Measurements from ENCODE around the gene UBR2.
"Not testable (repeated sequence)": the region's sequence is repeated elsewhere in the genome, so short reads cannot be mapped to it uniquely, and the experiment has no call there.

UBR2 gene

DNA sequence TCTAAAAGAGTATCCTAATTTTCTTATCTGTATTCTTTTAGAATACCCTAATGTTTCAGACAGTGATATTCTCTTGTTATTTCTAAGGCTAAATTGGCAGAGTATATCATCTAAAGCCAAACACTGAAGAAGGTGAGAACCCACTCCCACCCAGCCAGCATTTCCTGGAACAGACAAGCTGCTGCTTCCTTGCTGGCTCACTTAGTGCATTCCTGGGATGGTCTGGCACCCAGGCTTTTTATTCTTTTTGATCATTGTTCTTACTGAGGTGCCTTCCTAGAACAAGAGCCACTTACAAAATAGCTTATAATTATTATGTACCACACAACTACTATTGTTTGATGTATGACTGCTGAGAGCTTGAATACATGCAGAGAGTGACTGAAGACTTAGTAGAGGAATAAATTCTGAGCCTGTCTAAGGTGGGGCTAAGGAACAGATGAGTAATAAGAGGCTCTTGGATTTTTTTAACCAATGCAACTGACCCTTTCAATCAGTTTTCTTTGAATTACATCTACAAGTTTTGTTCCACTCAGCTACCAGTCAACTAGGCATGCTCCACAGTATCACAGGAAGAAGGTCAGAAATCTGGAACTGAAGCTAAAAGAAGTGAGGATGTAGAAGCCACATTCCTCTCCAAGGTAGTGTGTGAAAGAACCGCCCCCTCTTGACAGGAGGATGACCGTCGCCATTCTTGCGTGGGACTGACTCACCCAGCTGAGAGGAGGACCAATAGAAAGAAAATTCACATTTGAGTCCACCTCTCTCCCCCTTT is 128.5 kb downstream of the UBR2 start:
- DNase-seq (ENCODE audit: low read depth, low spot score) = no peak

DNA sequence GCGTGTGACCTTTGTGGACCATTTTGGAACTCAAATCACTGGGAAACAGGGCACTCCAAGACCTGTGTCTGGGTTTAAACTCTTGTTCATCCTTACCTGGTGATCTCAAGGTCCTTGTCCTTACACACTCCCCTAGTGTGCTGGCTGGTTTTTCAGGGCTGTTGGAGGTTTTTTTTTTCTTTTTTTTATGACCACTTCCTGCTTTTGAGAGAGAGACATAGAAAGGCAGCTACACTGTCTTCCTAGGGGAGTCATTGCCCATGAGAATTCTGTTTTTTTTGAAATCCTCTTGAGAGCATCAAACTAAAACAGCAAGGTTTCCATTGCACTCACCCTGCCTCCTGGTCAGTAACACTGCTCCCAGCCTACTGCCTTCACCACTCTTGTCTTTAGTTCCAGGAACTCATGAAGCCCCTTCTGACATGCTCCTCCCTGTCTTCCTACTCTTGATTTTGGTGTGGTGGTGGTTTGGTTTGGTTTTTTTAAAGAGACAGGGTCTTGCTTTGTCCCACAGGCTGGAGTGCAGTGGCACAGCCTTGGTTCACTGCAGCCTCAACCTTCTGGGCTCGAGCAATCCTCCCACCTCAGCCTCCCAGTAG is 130.0 kb downstream of the UBR2 start:
- no peak for DNase-seq (ENCODE audit: low read depth, low spot score)

- DNase-seq (ENCODE audit: low read depth, low spot score) = no peak
Measured at GRCh38 chr6:42694586-42694985, 130.8 kb downstream of the UBR2 start.

GRCh38 chr6:42696526-42697267 is 132.9 kb downstream of the UBR2 start:
- no peak for DNase-seq (ENCODE audit: low read depth, low spot score)

GRCh38 chr6:42697268-42697655 is 133.4 kb downstream of the UBR2 start:
- DNase-seq (ENCODE audit: low read depth, low spot score) = no peak

GRCh38 chr6:42698217-42698616 is 134.4 kb downstream of the UBR2 start:
- DNase-seq (ENCODE audit: low read depth, low spot score) = no peak

DNA sequence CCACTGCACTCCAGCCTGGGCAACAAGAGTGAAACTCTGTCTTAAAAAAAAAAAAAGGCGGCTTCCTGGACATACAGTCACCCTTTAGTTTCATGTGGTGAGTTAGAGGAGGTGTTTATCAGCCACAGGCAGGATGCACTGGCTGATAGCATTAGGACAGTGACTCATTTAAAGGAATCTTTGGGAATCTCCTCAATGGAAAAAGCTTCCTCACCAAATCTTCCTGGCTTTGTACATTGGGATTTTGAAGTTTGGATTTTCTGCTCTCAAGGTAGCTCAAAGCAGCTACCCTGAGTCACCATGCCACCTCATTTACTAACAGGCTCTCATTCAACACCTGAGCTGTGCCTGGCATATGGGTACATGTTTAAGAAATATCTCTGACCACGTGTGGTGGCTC is 138.4 kb downstream of the UBR2 start:
- DNase-seq (ENCODE audit: low read depth, low spot score) = no peak

DNA sequence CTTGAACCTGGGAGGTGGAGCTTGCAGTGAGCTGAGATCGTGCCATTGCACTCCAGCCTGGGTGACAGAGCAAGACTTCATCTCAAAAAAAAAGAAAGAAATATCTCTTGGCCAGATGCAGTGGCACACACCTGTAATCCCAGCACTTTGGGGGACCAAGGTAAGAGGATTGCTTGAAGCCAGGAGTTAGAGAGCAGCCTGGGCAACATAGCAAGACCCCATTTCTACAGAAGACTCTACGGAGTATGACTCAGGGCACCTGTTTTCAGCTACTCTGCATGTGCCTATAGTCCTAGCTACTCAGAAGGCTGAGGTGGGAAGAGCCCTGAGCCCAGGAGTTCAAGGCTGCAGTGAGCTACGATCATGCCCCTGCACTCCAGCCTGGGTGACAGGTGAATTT is 139.0 kb downstream of the UBR2 start:
- not testable (repeated sequence) for DNase-seq (ENCODE audit: low read depth, low spot score)

- DNase-seq (ENCODE audit: low read depth, low spot score) = no peak
Measured at GRCh38 chr6:42704251-42704936, 140.6 kb downstream of the UBR2 start.

DNA sequence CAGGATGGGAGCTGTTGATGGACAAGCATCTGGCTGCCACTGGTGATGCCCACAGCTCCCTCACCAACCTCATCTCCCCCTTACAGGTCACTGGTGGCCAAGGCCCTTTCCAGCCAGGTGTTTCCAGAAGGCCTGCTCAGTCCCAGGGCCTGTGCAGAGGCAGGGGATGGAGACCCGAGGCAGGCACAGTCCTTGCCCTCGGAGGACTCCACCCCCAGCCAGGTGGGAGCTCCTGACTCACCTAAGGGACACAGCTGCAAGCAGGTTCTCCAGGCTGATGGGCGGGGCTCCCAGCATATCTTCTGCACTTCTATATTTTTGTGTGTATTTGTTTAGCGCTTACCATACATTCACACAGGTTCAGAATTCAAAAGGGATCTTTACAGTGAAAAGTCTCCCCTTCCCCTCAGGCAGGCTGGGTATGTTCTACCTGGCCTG is 141.1 kb downstream of the UBR2 start:
- DNase-seq (ENCODE audit: low read depth, low spot score) = no peak

GRCh38 chr6:42707595-42707994 is 143.8 kb downstream of the UBR2 start:
- no peak for DNase-seq (ENCODE audit: low read depth, low spot score)

DNA sequence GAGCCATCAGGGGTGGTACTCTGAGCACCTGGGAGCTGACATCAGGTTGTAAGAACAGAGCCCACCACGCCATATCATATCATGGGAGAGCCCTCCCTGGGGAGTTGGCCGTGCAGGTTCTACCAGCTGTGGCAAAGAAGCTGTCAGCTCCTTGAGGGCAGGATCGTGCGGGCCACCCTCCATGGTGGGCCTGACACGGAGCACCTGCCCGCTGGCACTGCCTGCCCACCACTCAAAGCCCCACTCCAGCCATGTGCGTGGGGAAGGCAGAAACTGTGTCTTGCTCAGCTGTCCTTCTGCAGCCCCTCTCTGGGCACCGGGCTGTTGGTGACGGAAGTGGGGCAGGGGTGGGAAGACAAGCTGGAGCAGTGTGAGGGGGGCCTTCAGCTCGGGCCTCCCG is 144.3 kb downstream of the UBR2 start:
- DNase-seq (ENCODE audit: low read depth, low spot score) = no peak

DNA sequence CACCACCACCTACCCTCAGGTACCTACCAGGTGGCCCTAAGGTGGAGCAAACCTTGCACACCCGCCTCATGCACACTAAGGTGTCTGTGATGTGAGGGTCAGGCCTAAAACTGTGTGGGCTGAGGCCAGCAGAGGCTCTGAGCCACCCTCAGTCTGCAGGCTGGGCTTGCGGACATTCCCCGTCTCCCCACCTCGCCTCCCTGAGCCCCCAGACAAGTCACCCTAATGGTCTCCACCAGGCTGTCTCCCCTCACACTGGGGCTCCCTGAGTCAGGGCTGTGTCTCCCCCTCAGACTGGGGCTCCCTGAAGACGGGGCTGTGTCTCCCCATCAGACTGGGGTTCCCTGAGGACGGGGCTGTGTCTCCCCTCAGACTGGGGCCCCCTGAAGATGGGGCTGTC is 146.0 kb downstream of the UBR2 start:
- no peak for DNase-seq (ENCODE audit: low read depth, low spot score)

GRCh38 chr6:42710316-42710715 is 146.5 kb downstream of the UBR2 start:
- DNase-seq (ENCODE audit: low read depth, low spot score) = no peak

GRCh38 chr6:42711930-42712329 is 148.1 kb downstream of the UBR2 start:
- no peak for DNase-seq (ENCODE audit: low read depth, low spot score)

GRCh38 chr6:42714098-42714761 is 150.4 kb downstream of the UBR2 start:
- DNase-seq (ENCODE audit: low read depth, low spot score) = no peak

- DNase-seq (ENCODE audit: low read depth, low spot score) = no peak
Measured at GRCh38 chr6:42715871-42716270, 152.0 kb downstream of the UBR2 start.

- no peak for DNase-seq (ENCODE audit: low read depth, low spot score)
Measured at GRCh38 chr6:42720739-42721138, 156.9 kb downstream of the UBR2 start.

DNA sequence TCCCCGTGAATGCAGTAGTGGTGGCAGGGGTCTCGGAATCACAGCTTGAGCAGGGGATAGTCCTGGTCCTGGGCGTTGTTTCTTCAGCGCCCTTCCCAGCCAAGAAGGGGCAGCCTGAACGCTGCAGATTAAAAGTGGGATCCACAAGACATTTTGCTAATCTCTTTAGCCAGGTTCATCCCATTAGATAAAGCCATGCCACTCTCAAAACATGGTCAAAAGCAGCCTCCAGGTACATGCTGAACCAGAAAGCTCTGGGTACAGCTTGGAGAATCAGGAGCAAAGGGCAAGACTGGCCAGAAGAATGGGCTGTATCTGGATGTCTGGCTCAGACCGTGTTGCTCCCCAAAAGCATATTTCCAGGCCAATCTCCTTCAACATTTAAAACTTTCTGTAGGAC is 158.7 kb downstream of the UBR2 start, which contains the start of gene PRPH2:
Gene PRPH2, minus strand, starts transcription at position 101 of the 400 bp plus-strand sequence. CDS start 263 bp downstream, outside the sequence.
- DNase-seq (ENCODE audit: low read depth, low spot score) = no peak

- no peak for DNase-seq (ENCODE audit: low read depth, low spot score)
Measured at GRCh38 chr6:42724825-42725224, 161.0 kb downstream of the UBR2 start.

- DNase-seq (ENCODE audit: low read depth, low spot score) = no peak
Measured at GRCh38 chr6:42726026-42726425, 162.2 kb downstream of the UBR2 start.

Data from smooth muscle cell of the brain vasculature (primary cell).